Body of pancreas (tissue), 4 donors: ENCODE measurements around the gene PRDM16.

Experiments
- CTCF ChIP-seq, 7 experiments: fragments of 450-650 bp in 4 of 7; fragments of 200-600 bp in 3 of 7; sonication (generic) in 3 of 7; IDR thresholded peaks; one replicate each; pipeline ENCODE4 v1.5.1; 2016 to 2019; ENCODE audit warnings: antibody characterized with exemption in 7 of 7
- POLR2A ChIP-seq, 3 donors: fragments of 450-650 bp; IDR thresholded peaks; one replicate each; pipeline ENCODE4 v1.6.1; 2016; ENCODE audit warnings: antibody characterized with exemption in 3 of 3, mild to moderate bottlenecking in 2 of 3

- TF ChIP-seq CTCF (IDR thresholded peaks at IDR 0.05) (no peak), POLR2A (IDR thresholded peaks at IDR 0.05) (no peak)
Measured at GRCh38 chr1:3441410-3441847, 372.4 kb downstream of the PRDM16 start.
